Measurements from ENCODE around the gene ZNF556. TPM values are rescaled to one million over a fixed set of nuclear protein-coding genes. Genes with fewer than 3 reads are reported as not detected.
A peak's percentile ranks its signal among the peaks of the same experiment; 100 is the strongest.

The ZNF556 gene
- total and polyA plus RNA-seq, 2 donors from 2014 or later: 0.56 to 0.76 TPM

GRCh38 chr19:2850256-2850925, 16.7 kb upstream of the ZNF556 start:
- intact Hi-C loops (cut with DNase I): no loop called here
- H3K27ac ChIP-seq (ENCODE audit: low read depth in 2 of 2, low read length in 2 of 2): no peak overlapping the region
- DNase-seq (no peak), FAIRE-seq (no peak)
- H3K27me3 ChIP-seq (ENCODE audit: control insufficient read depth, insufficient read depth, low read length): no peaks in the 10 kb centered on the region
- H3K9ac ChIP-seq (ENCODE audit: low read length in 3 of 3): no peak overlapping the region
- H3K9me3 ChIP-seq (ENCODE audit: control insufficient read depth in 2 of 3, insufficient read depth in 1 of 3, low read length in 3 of 3): peaks cover 18 to 54% (median 24%) of the 10 kb centered on the region in 3 donors
- H3K36me3 ChIP-seq (ENCODE audit: control insufficient read depth in 2 of 3, insufficient read depth in 3 of 3, low read length in 3 of 3): peaks cover 26 to 31% (median 27%) of the 10 kb centered on the region in 3 donors
- TF ChIP-seq CTCF (IDR thresholded peaks at IDR 0.05; ENCODE audit: borderline replicate concordance, extremely low read depth, insufficient read depth): no peak
- H3K4me1 ChIP-seq (ENCODE audit: control insufficient read depth in 2 of 3, insufficient read depth in 2 of 3, low read depth in 1 of 3, low read length in 3 of 3): peaks cover 0 to 3% (median 0%) of the 10 kb centered on the region in 3 donors
- H3K4me3 ChIP-seq (ENCODE audit: low read length in 3 of 3): no peak overlapping the region

GRCh38 chr19:2852598-2852997, 14.5 kb upstream of the ZNF556 start:
- no peak overlapping the region for H3K27ac ChIP-seq (ENCODE audit: low read depth in 2 of 2, low read length in 2 of 2)
- peaks cover 18 to 49% (median 24%) of the 10 kb centered on the region in 3 donors for H3K9me3 ChIP-seq (ENCODE audit: control insufficient read depth in 2 of 3, insufficient read depth in 1 of 3, low read length in 3 of 3)
- peaks cover 26 to 31% (median 27%) of the 10 kb centered on the region in 3 donors for H3K36me3 ChIP-seq (ENCODE audit: control insufficient read depth in 2 of 3, insufficient read depth in 3 of 3, low read length in 3 of 3)
- H3K4me3 ChIP-seq (ENCODE audit: low read length in 3 of 3): peak overlapping the region in 2 of 3 donors; percentile 15 to 20
- no peak for DNase-seq
- H3K27me3 ChIP-seq (ENCODE audit: control insufficient read depth, insufficient read depth, low read length): no peaks in the 10 kb centered on the region
- no peak for TF ChIP-seq CTCF (IDR thresholded peaks at IDR 0.05; ENCODE audit: borderline replicate concordance, extremely low read depth, insufficient read depth)
- H3K9ac ChIP-seq (ENCODE audit: low read length in 3 of 3): no peak overlapping the region
- no peak for FAIRE-seq
- intact Hi-C loops (cut with DNase I): no loop called here
- no peaks in the 10 kb centered on the region for H3K4me1 ChIP-seq (ENCODE audit: control insufficient read depth in 2 of 3, insufficient read depth in 2 of 3, low read depth in 1 of 3, low read length in 3 of 3)

- Histone ChIP-seq H3K4me1 (ENCODE audit: control insufficient read depth in 2 of 3, insufficient read depth in 2 of 3, low read depth in 1 of 3, low read length in 3 of 3) (no peaks in the 10 kb centered on the region), H3K27me3 (ENCODE audit: control insufficient read depth, insufficient read depth, low read length) (no peaks in the 10 kb centered on the region), H3K36me3 (ENCODE audit: control insufficient read depth in 2 of 3, insufficient read depth in 3 of 3, low read length in 3 of 3) (peaks cover 26 to 31% (median 27%) of the 10 kb centered on the region in 3 donors), H3K4me3 (ENCODE audit: low read length in 3 of 3) (peak overlapping the region in 2 of 3 donors; percentile 14 to 26), H3K27ac (ENCODE audit: low read depth in 2 of 2, low read length in 2 of 2) (no peak overlapping the region), H3K9me3 (ENCODE audit: control insufficient read depth in 2 of 3, insufficient read depth in 1 of 3, low read length in 3 of 3) (peaks cover 18 to 52% (median 24%) of the 10 kb centered on the region in 3 donors), H3K9ac (ENCODE audit: low read length in 3 of 3) (no peak overlapping the region)
- no peak for DNase-seq
- no peak for TF ChIP-seq CTCF (IDR thresholded peaks at IDR 0.05; ENCODE audit: borderline replicate concordance, extremely low read depth, insufficient read depth)
- intact Hi-C loops (cut with DNase I): no loop called here
- no peak for FAIRE-seq
These were observed 14.0 kb upstream of the ZNF556 start for GRCh38 chr19:2853015-2853606.
